GM19463 (cell line): ENCODE results near the gene TMEM200A.

Experiments used
- ATAC-seq: cut with Tn5 transposase; IDR thresholded peaks from one replicate; pipeline ENCODE4 v1.9.1; 2021; ENCODE audit warnings: mild to moderate bottlenecking, moderate library complexity; ENCODE audit not compliant: unreplicated experiment

The TMEM200A gene

DNA sequence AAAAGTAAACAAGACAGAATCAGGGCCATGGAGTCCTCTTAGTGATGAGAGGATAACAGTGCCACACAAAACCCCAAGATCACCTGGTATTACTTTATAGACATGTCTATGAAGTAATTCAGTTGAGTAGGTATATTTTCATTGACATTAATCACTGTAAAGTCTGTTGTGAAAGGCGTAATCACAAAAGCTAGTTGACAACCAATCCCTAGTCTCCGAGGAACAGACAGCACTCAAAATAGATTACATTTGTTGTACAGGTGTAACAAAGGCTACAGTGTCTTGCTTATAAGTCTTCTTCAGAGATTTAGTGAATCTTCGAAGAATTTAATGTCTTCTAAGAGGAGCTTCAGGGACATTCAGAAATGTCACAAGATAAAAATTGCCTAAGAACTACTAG is 120.1 kb downstream of the TMEM200A start:
- ATAC-seq = no peak

GRCh38 chr6:130486417-130486816 is 120.6 kb downstream of the TMEM200A start:
- ATAC-seq = no peak

DNA sequence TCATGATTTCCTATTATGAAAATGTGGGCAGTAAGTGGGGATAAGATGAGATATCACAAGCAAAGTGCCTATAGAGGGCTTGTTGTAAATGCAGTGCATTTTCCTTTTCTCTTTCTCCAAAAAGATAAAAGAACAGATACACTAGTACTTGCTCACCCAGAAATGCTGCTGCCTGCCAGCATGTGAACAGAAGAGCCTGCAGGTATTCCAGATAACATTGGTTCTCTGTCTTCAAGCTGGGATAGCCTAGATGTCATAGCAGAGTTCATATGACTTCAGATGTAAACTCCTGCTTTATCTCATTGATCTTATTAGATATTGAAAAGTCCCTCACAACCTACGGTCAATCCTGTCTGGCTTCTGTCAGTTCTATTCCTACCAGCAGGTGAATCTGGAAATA is 123.7 kb downstream of the TMEM200A start:
- ATAC-seq = no peak
